GM20431 (cell line): ENCODE data around the gene PCDHB4.
"Not testable (repeated sequence)": the region's sequence is repeated elsewhere in the genome, so short reads cannot be mapped to it uniquely, and the experiment has no call there.

Experiments used
- in situ Hi-C: fragments of 300-500 bp; cut with MseI, MboI; formaldehyde crosslinking; loops from one replicate; pipeline ENCODE4 v1.15.0; 2020; ENCODE audit warnings: low sequenced_read_pairs; ENCODE audit not compliant: unreplicated experiment

Gene PCDHB4

GRCh38 chr5:141149812-141150211 is 28.2 kb downstream of the PCDHB4 start, which contains the start of gene PCDHB6:
Gene PCDHB6, plus strand, starts transcription at chr5:141150057. Its CDS starts 201 bp downstream, at chr5:141150258.
- in situ Hi-C loops = no loop called here

DNA sequence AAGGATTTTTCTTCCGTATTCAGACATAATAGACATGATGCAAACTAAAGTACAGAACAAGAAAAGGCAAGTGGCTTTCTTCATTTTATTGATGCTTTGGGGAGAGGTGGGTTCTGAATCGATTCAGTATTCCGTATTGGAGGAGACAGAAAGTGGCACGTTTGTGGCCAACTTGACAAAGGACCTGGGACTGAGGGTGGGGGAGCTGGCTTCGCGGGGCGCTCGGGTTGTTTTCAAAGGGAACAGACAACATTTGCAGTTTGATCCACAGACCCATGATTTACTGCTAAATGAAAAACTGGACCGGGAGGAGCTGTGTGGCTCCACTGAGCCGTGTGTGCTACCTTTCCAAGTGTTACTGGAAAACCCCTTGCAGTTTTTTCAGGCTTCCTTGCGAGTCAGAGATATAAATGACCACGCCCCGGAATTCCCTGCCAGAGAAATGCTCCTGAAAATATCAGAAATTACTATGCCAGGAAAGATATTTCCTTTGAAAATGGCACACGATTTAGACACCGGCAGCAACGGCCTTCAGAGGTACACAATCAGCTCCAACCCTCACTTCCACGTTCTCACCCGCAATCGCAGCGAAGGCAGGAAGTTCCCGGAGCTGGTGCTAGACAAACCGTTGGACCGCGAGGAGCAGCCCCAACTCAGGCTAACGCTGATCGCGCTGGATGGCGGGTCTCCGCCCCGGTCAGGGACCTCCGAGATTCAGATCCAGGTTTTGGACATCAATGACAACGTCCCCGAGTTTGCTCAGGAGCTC is 28.8 kb downstream of the PCDHB4 start:
- in situ Hi-C loops = no loop called here

DNA sequence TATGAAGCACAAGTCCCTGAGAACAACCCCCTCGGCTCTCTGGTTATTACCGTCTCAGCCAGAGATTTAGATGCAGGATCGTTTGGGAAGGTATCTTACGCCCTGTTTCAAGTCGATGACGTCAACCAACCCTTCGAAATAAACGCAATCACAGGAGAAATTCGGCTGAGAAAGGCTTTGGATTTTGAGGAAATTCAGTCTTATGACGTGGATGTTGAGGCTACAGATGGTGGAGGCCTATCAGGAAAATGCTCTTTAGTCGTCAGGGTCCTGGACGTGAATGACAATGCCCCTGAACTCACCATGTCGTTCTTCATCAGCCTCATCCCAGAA is 29.3 kb downstream of the PCDHB4 start:
- in situ Hi-C loops = no loop called here

- in situ Hi-C loops = not testable (repeated sequence)
Measured at GRCh38 chr5:141151632-141152031, 30.0 kb downstream of the PCDHB4 start.

DNA sequence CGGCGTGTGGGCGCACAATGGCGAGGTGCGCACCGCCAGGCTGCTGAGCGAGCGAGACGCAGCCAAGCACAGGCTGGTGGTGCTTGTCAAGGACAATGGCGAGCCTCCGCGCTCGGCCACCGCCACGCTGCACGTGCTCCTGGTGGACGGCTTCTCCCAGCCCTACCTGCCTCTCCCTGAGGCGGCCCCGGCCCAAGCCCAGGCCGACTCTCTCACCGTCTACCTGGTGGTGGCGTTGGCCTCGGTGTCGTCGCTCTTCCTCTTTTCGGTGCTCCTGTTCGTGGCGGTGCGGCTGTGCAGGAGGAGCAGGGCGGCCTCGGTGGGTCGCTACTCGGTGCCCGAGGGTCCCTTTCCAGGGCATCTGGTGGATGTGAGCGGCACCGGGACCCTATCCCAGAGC is 30.5 kb downstream of the PCDHB4 start:
- in situ Hi-C loops = not testable (repeated sequence)

DNA sequence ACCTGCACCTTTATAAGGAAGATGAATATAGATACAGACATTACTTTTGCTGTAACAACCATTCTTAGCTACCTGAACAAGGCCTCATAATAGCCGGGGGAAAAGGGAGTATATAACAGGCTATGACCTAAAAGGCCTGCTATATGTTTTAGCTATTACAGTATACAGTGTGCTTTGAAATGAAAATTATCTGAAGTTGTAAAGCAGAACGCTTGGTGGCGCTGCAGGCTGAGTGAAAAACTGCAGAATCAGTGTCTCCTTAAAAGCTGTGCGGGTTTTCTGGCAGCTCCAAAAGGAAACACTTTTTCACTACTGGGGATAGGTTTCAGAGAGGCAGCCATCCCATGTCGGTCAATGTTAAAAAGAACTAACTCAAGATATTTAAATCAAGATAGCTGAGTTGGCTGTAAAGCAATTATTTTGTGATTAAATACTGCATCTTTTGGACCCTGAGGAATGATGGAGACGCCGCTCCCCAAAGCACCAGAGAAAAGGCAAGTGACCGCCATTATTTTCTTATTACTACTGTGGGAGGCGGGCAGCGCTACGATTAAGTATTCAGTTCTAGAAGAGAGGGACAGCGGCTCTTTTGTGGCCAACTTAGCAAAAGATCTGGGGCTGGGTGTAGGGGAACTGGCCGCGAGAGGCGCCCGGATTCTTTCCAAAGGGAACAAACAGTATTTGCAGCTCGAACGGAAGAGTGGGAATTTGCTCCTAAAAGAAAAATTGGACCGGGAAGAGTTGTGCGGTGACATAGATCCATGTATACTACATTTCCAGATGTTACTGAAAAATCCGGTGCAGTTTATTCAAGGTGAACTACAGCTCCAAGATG is 34.1 kb downstream of the PCDHB4 start:
- in situ Hi-C loops = no loop called here

DNA sequence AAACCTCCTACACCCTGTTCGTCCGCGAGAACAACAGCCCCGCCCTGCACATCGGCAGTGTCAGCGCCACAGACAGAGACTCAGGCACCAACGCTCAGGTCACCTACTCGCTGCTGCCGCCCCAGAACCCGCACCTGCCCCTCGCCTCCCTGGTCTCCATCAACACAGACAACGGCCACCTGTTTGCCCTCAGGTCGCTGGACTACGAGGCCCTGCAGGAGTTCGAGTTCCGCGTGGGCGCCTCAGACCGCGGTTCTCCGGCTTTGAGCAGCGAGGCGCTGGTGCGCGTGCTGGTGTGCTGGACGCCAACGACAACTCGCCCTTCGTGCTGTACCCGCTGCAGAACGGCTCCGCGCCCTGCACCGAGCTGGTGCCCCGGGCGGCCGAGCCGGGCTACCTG is 35.7 kb downstream of the PCDHB4 start:
- in situ Hi-C loops = not testable (repeated sequence)

GRCh38 chr5:141157901-141158300 is 36.3 kb downstream of the PCDHB4 start:
- in situ Hi-C loops = not testable (repeated sequence)

GRCh38 chr5:141172381-141173204 is 51.0 kb downstream of the PCDHB4 start, which contains the start of gene PCDHB7:
Gene PCDHB7, plus strand, starts transcription at chr5:141172644. Its CDS starts 192 bp downstream, at chr5:141172836.
- in situ Hi-C loops = no loop called here

DNA sequence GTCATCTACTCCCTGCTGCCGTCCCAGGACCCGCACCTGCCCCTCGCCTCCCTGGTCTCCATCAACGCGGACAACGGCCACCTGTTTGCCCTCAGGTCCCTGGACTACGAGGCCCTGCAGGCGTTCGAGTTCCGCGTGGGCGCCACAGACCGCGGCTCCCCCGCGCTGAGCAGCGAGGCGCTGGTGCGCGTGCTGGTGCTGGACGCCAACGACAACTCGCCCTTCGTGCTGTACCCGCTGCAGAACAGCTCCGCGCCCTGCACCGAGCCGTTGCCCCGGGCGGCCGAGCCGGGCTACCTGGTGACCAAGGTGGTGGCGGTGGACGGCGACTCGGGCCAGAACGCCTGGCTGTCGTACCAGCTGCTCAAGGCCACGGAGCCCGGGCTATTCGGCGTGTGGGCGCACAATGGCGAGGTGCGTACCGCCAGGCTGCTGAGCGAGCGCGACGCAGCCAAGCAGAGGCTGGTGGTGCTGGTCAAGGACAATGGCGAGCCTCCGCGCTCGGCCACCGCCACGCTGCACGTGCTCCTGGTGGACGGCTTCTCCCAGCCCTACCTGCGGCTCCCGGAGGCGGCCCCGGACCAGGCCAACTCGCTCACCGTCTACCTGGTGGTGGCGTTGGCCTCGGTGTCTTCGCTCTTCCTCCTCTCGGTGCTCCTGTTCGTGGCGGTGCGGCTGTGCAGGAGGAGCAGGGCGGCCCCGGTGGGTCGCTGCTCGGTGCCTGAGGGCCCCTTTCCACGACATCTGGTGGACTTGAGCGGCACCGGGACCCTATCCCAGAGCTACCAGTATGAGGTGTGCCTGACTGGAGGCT is 52.9 kb downstream of the PCDHB4 start:
- in situ Hi-C loops = not testable (repeated sequence)
